DMS79 treated with DMSO at 0.1 percent for 48 hours (cell line): ENCODE results near the gene PPARA.
"Not testable (repeated sequence)": the region's sequence is repeated elsewhere in the genome, so short reads cannot be mapped to it uniquely, and the experiment has no call there.

Experiments
- DNase-seq: peaks from one replicate; lab custom pipeline; 2025; lab: John Stamatoyannopoulos, UW

Gene PPARA

DNA sequence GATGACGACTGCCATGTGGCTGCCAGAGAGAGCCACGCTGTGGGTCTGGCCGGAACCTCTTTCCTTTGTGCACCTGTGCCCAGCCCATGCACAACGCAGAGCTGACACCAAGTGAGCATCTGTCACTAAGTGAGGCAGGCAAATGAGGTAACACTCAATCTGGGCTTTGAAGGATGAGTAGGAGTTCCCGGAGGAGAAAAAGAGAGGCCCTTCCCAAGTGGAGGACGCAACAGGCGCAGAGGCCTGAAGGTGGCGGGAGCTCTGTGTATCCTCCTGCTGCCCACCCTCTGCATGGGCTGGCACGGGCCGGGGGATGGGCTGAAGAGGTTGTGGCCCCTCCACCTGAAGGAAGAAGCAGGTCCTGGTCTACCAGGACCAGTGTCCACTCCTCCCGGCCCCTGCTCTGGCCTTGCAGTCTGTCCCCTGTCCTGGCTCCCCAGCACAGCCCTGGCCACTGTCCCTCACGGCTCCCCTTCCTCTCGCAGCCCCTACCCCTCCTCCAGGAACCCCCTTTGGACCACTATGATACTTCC, 23.4 kb upstream of the PPARA start:
- no peak for DNase-seq

DNA sequence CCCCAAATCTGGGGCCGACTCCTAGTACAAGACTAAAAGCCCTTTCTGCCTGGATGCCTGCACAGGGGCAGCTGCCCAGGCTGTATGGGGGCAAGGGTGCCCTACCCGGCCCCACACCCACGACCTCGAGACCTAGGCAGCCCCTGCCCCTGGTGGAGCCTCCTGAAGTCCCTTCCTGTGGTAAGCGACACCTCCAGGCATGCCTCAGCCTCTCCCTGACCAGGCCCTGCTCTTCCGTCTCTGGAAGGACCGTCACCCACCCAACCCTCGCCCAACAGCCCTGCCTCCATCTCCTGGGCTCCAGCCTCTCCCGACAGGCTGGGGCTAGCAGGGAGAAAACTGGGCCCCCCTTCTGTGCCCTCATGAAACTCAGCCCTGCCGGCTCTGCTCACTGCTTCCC, 22.8 kb upstream of the PPARA start:
- no peak for DNase-seq

DNA sequence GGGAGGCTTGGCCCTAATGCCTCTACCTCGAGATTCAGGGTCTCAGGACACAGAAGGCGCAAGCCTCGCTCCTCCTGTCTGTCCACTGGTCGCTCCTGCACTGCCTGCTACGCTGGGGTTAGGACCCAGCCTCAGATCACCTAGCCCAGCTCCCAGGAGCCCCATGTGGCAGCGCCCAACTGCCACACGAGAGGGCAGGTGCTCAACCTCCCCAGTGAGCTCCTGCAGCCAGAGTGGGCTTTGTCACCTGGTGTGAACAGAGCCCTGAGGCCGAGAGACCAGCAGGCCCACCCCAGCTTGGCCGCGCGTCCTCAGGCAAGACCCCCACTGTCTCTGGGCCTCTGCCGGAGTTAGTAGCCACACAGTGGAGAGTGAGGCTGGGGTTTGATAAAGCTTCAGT, 21.7 kb upstream of the PPARA start:
- DNase-seq = no peak

DNA sequence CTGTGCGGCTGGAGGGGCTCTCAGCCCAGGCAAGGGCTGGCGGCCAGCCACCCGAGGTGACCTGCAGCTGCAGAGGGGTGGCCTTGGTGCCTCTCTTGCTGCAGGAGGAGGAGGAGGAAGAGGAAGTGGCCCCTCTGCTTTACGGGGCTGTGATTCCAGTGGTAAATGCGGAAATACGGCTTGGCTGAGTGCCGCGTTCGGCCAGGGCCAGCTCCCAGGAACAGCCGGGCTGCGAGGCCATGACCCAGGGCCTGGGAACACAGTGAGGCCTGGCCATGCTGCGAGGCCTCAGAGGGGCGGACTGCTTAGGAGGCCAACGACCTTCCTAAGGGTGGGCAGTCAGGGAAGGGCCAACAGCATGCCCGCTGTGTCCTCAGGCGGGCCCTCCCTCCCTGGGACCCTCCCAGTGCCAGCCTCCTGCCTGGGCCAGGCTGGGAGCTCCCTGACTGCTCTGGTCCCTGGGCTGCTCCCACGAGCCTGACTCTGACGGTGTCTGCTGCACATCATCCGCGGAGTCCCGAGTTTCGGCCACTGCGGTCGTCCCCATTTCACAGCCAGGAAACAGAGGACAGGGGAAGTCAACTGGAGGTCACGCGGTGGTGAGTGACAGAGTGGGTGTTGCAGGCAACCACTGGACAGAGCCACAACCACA, 20.8 kb upstream of the PPARA start:
- no peak for DNase-seq

DNA sequence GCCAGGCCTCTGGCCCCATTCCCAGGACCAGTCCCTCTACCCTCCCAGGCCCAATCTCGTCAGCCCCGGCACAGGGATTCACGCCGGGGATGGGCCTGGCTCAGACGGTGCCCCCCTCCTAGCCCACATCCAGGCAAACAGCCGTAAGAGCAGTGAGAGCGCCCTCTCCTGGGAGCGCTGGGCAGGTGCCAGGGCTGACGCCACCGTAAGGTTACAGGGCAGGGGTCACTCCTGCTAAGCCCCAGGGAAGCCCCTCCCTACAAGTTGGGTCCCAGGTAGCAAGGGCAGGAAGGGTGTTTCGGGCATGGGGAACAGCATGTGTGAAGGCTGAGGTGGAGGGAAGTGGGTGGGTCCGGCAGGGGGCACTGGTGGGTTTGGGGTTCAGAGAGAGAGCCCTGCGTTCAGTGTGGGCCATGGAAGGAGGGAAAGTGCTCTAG, 19.2 kb upstream of the PPARA start:
- DNase-seq = no peak

DNA sequence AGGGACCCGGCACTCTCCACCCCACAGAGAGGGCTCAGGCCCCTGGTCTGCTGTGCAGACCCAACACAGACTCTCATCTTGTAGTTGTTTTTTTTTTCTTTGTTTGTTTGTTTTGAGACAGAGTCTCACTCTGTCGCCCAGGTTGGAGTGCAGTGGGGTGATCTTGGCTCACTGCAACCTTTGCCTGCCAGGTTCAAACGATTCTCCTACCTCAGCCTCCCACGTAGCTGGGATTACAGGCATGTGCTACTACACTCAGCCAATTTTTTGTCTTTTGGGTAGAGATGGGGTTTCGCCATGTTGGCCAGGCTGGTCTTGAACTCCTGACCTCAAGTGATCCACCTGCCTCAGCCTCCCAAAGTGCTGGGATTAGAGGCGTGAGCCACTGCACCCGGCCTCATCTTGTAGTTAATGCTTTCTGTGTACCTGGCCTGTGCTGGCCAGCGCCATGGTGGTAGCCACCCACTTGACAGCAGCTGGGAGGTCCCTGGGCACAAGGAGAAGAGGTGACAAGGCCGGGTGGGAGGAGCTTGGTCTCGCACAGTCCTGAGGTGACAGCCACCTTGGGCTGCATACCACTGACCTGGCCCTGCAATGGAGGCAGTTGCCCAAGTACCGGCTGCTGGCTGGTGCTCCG, 18.0 kb upstream of the PPARA start:
- DNase-seq = not testable (repeated sequence)

DNA sequence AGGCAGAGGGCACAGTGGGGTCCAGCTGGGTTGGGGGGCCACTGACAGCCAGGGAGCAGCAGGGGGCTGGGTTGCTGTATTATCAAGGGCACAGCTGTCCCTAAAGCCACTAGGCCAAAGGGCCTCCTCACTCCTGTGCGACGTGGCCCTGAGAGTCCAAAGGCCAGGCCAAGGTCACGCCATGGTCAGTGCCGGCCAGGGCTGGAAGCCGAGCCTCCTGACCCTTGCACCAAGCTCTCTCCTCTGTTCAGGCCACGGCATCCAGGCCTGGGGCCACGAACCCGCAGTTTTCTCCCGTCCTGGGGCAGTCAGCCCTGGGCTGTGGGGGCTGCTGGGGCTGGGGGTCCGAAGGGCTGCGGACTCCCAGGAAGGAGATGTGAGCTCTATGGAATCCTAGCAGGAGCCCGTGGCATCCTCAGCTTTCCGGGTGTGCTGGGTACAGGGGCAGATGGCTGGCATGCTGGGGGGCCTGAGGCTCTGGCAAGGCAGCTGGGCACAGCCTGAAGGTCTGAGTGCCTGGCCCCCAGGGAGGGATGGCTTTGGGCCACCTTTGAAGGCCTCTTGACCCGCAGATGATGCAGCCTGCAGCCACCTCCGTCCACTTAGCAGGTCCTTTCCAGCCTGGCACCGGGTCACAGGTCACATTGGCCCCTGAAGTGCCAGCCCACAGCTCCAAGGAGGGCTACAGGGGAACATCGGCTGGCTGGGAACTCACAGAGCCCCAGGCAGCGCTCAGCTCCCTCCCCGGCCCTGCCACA, 17.3 kb upstream of the PPARA start:
- no peak for DNase-seq

DNA sequence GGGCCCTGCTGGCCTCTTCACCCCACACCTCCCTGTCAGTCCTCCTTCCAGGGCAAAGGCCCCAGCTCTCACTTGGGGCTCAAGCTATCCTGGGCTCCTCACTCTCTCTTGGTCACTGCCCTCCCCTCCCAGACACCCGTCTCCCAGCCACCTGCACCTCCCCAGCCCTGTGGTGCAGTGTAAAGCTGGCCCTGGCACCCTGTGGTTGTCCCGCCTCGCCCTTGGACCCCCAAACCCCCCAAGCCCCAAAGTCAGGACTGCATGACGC, 16.8 kb upstream of the PPARA start:
- DNase-seq = no peak

DNA sequence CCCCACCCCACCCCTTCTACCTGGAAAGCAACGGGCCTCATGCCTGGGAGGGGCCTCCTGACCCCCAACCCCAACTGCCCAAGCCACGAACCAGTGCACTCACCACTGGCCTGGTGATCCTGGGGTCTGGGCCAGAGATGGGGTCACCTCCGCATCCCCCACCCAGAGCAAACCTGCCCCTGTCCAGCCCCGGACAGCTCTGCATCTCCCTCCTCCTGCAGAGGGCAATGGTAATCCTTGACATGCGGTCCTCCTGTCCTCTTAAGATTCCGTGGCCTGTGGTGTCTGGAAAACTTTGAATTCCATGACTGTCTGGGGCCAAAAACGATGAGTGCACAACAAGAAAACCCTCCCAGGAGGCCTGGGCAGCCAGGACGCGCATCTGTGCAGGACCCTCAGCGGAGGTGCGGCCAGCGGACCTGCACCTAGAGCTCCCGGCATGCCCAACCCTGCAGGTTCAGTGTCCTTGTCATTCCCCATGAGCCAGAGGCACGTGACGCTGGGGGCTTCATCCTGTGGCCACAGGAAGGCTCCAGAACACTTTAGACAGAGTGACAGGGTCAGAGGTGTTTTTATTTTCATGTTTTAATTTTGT, 16.1 kb upstream of the PPARA start:
- no peak for DNase-seq

DNA sequence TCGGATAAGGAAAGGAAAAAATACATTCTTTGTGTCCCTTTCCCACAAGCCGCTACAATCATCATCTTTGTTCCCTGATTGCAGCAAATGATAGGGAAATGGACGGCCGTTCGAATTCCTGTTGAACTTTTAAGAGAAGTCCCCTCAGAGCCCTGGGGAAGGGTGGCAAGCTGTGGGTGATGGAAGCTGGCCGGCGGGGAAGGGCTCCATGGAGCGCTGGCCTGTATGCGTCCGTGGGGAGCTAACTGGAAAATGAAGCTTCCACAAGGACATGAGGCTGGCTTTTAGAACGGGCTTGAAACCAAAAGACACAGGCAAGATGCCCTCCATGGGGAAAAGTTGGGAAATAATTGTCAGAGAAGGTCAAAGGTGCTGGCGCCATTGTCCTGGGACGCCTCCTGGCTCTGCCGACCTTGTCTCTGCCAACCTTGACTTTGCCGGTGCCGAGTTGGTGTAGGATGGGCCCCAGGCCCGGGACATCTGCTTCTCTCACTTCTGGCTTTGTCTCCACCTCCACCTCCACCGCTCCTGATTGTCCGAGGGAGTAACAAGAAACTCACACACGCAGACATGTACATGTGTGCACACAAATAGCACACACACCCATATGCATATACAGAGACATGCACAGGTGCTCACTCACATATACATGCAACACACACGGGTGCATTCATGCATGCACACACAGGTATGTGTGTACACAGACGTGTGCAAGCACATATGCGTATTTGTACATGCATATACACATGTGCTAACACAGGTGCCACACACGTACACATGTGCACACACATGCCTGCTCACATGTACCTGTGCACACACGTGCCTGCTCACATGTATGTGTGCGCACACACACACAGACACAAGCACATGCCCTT, 14.5 kb upstream of the PPARA start:
- DNase-seq = no peak

DNA sequence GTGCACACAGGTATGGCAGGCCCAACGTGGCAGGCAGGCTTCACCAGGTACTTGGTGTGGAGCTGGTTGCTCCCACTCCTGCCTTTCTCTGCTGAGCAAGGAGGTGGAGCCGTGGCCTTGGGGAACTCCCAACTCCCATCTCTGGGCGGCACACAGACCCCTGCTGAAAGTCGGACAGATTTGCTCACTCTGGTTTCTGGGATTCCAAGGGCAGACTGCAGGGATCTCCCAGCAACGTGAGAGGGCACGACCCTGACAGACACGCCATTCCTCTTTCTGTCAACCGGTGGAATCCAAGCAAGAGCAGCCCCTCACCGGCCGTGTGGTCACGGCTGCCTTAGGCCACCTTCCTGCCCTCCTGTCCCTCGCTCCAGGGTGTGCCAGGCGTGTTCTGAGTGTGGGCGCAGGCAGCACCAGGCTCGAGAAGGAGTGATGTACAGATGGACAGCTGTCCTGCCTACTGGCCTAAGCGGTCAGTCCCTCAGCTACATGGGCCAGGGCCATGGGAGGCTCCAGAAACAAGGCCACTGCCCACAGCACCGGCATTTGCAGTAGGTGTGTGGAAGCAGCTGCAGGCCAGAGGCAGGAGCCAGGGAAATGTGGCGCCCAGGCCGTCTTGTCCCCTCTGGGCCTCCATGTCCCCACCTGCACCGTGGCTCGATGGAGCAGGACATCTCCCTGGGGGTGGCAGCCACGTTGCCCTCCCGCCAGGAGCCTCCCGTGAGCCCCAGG, 13.7 kb upstream of the PPARA start:
- DNase-seq = no peak

DNA sequence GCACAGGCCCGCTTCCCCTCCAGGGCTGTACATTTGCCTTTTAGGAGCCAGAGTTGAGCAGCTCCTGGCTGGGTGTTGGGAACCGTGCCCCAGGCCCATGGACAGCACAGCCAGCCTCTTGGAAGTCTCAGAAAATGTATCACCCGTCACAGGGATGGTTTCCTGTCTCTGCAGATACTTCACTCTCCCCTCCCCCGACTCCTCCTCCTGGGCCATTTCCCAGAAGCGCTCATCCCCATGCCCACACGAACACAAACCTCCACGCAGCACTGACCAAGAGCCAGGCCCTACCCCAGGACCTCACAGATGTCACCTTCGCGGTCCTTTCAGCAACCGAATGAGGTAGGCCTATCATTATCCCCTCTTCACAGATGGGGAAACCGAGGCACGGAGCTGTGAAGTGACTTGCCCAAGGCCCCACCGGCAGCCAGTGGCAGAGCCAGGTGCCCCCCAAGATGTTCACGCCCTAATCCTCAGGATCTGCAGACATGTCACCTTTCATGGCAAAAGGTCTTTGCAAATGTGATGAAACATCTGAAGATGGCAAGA, 13.0 kb upstream of the PPARA start:
- DNase-seq = no peak

DNA sequence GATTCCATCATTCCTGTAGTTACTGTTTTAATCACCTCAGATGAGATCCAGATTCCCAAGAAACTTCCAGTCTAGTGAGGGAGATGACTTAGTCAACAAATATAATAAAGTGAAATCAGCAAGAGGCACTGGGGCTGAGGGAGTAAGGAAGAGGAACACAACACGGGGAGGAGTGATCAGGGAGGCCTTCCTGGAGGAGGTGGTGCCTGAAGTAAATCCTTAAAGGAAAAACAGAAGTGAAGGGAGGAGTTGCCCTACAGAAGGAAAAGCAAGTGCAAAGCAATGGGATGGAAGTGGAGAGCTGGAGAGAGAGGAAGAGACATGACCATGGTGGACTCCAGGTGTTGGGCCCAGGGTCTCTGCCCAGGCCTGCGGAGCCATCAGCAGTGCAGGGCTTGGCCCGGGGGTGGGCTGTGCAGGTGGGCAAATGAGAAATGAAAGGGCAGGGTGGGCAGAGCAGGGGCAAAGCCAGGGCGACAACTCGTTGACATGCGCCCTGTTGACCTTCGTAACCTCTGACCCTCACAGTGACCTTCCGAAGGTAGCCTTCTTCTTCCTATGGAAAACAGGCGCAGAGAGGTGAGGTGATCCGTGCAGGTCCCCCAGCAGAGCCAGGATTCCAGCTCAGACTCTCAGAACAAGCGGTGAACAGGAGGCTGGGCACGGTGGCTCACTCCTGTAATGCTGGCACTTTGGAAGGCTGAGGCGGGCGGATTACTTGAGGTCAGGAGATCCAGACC, 12.1 kb upstream of the PPARA start:
- no peak for DNase-seq

DNA sequence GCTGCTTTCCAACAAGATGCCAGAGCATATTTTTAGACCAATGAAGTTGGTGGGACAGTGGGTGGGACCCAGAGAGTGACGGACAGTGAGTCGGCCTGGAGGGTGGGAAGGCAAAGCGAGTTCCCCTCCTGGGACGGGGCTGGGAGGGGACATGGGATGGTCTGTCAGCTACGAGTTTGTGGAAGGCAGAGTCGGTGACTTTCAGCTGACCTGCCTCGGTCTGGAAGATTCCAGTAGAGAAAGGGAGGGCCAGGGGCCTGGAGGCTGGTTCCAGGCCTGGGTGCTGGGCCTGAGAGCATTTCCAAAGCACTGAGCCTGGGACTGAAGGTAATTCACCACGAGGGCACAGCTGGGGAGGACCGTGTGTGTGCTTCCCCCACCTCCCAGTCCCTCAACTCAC, 10.9 kb upstream of the PPARA start:
- not testable (repeated sequence) for DNase-seq

DNA sequence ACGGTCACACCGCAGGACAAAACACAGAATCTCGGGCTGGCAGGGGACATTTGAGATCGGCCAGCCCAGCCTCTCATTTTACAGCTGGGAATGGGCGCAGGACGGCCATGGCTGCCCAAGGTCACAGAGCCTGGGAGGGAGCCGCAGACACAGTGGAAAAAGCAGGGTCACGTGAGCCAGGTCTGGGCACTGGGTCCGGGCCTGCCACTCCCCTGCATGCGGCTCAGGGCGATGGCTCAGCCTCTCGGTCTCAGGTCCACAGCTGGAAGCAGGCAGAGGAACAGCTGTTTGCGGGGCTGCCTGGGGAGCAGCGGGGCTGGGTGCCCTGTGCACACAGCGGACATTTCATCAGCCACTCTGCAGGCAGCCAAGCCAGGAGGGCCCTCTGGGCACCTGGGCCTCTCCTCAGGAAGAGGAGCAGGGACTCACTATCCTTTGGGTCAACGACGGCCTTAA, 10.4 kb upstream of the PPARA start:
- DNase-seq = no peak

DNA sequence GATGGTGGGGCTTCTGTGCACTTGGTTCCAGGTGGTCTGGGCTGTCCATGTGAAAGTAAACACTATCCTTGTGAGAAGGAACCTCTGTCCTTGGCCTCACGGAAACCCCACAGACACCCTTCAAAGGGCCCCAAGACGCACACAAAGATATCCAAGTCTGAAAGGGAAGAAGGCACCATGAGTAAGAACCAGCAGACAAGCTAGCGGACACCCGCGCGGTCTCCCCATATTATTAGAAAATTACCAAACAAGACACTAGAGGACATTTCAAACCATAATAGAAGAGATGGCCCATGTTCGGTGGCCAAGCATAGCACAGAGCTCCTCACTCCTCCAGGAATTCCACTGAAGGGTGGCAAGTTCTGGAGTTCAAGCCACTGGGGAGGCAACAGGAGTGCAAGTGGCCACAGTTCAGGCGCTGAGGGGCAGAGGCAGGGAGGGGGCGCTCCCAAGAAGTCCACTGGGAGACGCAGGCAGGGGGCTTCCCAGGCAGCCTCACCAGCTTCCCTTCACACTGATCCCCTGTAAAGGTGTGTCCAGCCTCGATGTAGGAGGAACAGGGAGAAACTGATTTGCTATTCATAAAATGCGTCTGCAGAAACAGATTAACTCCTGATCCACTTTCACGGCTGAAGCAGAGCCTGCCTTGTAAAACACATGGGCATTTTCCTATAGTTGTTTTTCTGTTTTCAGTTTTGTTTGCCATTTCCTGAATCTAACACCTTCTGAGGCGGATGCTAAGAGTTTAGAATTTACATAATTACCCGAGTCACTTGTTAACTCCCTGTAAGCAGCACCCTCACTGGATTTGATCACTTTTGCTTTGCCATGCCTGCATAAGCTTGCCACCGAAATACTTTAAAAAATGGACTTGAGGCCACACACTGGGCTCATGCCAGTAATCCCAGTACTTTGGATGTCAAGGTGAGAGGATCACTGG, 9.1 kb upstream of the PPARA start:
- DNase-seq = no peak

DNA sequence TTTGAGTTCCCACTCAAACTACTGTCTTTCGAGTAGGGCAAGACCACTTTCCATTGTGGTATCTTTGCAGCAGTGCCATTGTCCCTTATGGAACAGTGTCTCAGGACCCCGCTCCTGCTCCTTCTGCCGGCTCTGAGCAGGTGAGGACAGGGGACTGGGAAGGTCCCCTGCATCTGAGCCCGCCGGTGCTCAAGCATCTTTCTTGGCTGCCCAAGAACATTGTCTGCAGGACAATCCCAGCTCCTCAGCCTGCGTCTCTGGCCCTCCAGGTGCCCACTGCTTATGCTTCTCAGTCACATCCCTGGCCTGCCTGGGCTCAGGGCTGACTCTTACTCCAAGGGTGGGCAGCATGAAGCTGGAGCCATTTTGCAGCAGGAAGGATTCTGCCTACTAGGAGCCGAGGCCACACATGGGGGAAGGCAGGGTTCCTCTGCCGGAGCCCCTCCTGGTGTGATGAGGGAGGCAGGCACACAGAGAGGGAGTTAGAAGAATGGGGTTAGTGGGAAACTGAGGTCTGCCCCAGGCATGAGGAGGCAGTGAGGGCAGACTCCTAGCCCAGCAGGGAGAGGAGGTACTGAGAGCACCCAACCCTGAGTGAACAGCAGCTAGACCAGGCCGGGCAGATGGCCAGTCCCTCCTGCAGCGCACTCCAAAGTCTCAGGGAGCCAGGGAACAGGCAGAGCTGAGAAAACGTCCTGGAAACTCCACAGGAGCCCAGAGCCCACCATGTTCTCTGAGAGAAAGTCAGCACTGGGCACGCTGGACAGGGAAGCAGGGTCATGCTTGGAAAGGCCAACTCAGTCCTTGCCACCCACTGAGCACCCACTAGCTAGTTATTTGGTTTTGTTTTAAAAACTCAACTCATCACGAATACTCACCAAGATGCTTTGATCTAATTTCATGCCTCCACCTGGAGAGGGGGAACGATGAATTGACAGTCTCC, 7.5 kb upstream of the PPARA start:
- DNase-seq = no peak
